HL-60 (cell line): ENCODE measurements around the gene LAMA2.

Source experiments
- POLR2AphosphoS5 ChIP-seq: IDR thresholded peaks from 2 replicates; pipeline ENCODE4 v1.6.1; 2012; ENCODE audit warnings: low read depth
- SPI1 ChIP-seq: IDR thresholded peaks from 2 replicates; pipeline ENCODE4 v1.6.1; 2012; ENCODE audit warnings: low read depth, mild to moderate bottlenecking, borderline replicate concordance
- TF ChIP-seq, protein P1 (sequence below): IDR thresholded peaks from one replicate; pipeline ENCODE4 v1.5.1; 2011; ENCODE audit warnings: low read length, control low read depth, inconsistent platforms; ENCODE audit not compliant: insufficient read depth
- TF ChIP-seq, protein P2 (sequence below): IDR thresholded peaks from 2 replicates; pipeline ENCODE4 v1.6.1; 2012; ENCODE audit warnings: low read depth; ENCODE audit not compliant: insufficient replicate concordance

DNA sequence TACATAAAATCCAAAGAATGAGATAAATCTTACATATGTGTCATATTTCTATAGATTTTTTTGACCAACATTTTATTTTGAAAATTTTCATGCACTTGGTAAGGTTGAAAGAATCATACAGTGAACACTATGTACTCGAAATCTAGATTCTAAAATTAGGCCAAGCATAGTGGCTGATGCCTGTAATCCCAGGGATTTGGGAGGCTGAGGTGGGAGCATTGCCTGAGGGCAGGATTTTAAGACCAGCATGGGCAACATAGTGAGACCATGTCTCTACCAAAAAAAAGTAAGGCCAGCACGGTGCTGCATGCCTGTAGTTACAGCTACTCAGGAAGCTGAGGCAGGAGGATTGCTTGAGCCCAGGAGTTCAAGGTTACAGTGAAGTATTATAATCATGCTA, 158.6 kb downstream of the LAMA2 start:
- TF ChIP-seq, protein P1, sequence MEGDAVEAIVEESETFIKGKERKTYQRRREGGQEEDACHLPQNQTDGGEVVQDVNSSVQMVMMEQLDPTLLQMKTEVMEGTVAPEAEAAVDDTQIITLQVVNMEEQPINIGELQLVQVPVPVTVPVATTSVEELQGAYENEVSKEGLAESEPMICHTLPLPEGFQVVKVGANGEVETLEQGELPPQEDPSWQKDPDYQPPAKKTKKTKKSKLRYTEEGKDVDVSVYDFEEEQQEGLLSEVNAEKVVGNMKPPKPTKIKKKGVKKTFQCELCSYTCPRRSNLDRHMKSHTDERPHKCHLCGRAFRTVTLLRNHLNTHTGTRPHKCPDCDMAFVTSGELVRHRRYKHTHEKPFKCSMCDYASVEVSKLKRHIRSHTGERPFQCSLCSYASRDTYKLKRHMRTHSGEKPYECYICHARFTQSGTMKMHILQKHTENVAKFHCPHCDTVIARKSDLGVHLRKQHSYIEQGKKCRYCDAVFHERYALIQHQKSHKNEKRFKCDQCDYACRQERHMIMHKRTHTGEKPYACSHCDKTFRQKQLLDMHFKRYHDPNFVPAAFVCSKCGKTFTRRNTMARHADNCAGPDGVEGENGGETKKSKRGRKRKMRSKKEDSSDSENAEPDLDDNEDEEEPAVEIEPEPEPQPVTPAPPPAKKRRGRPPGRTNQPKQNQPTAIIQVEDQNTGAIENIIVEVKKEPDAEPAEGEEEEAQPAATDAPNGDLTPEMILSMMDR: no peak
- TF ChIP-seq POLR2AphosphoS5 (no peak), SPI1 (no peak)
- TF ChIP-seq, protein P2, sequence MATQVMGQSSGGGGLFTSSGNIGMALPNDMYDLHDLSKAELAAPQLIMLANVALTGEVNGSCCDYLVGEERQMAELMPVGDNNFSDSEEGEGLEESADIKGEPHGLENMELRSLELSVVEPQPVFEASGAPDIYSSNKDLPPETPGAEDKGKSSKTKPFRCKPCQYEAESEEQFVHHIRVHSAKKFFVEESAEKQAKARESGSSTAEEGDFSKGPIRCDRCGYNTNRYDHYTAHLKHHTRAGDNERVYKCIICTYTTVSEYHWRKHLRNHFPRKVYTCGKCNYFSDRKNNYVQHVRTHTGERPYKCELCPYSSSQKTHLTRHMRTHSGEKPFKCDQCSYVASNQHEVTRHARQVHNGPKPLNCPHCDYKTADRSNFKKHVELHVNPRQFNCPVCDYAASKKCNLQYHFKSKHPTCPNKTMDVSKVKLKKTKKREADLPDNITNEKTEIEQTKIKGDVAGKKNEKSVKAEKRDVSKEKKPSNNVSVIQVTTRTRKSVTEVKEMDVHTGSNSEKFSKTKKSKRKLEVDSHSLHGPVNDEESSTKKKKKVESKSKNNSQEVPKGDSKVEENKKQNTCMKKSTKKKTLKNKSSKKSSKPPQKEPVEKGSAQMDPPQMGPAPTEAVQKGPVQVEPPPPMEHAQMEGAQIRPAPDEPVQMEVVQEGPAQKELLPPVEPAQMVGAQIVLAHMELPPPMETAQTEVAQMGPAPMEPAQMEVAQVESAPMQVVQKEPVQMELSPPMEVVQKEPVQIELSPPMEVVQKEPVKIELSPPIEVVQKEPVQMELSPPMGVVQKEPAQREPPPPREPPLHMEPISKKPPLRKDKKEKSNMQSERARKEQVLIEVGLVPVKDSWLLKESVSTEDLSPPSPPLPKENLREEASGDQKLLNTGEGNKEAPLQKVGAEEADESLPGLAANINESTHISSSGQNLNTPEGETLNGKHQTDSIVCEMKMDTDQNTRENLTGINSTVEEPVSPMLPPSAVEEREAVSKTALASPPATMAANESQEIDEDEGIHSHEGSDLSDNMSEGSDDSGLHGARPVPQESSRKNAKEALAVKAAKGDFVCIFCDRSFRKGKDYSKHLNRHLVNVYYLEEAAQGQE: no peak
